ENCODE data around the gene CDC14A.

DNA sequence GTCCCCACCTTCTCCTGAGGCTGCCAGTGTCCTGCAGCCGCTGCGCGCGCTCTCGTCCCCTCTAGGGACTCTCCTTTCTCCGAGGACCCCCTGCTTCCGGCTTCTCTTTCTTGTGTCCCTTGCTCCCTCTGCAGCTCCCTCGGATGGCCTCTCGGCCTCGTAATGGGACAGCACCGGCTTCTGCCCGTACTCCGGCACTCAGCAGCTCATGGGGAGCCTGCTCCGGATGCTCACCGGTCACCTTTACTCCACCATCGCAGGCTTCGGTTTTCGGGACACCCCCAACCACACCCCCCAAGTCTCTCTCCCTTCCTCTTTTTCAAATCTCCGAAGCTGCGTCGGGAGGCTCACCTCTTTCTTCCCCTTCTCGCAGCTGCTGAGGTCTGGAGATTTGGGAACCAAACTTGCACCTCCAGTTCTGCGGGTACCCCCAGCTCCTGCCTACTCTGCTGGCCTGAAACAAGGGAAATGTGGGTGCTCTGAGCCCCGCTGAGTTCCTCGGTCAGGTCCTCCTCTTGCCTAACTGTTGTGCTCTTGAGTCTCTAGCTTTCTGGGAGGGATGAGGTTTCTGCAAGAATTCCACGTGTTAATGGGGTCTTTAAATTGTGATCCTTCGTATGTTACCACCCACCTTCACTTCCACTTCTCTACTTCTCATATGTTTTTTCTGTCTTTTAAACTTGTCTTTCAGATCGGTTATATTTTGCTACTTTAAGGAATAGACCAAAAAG lies 930 bp downstream of the CDC14A start:
- TF ChIP-seq POLR2AphosphoS5 (IDR thresholded peaks at IDR 0.05) (no peak), TAF1 (IDR thresholded peaks at IDR 0.05; ENCODE audit: low read depth) (no peak), CTCF (IDR thresholded peaks at IDR 0.05; ENCODE audit: poor library complexity, severe bottlenecking) (no peak), EZH2 (IDR thresholded peaks at IDR 0.05; ENCODE audit: borderline replicate concordance, insufficient read depth, low read length, poor library complexity, severe bottlenecking) (no peak), MXI1 (conservative IDR thresholded peaks at IDR 0.05; ENCODE audit: poor library complexity, severe bottlenecking) (no peak)
